ENCODE results near the gene OBSCN. TPM values are rescaled to one million over a fixed set of nuclear protein-coding genes. Genes with fewer than 3 reads are reported as not detected.

The OBSCN gene
- total RNA-seq, 1 experiment from 2014 or later: 33.3 TPM

DNA sequence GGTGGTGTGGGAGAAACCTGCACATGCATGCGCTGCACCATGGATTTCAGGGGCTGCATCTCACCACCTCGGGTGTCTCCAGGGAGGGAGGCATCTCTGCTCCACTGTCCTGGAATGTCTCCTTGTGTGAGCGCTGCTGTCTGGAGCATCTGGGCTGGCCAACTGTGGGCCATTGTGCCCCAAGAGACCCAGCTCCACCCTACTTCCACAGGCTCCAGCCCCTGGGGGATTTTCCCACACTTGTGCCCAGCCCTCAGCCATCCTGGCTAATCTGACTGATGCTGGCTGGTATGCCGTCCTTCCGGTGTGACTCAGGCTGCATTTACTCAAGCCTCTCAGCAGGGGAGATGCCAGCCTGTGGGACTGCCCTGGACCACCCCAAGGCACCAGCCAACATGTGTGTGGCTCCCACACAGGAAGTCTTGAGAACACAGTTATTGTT lies 136.8 kb downstream of the OBSCN start:
- H4K20me1 ChIP-seq (ENCODE audit: control insufficient read depth, insufficient read depth, insufficient read length): no peaks in the 10 kb centered on the region
- H3K9me3 Mint-ChIP-seq: peaks cover 0 to 4% of the 10 kb centered on the region in 2 experiments; a peak in 1 of 5 replicates
- peaks cover 14 to 18% (median 17%) of the 10 kb centered on the region in 3 experiments; a peak in 6 of 7 replicates for H3K36me3 Mint-ChIP-seq (ENCODE audit: insufficient read depth in 1 of 3, low read depth in 3 of 3)
- no peak overlapping the region for H4K91ac ChIP-seq (ENCODE audit: insufficient read length, low read depth, low read length)
- no peak overlapping the region for H3K27ac Mint-ChIP-seq
- no CpG with 5 or more reads among the region's 5 CpGs for WGBS (ENCODE audit: extremely low coverage, insufficient read length, low lambda C conversion rate)
- no peak overlapping the region for H3T11ph ChIP-seq (ENCODE audit: low read length)
- no peaks in the 10 kb centered on the region for H3K79me2 ChIP-seq (ENCODE audit: insufficient read depth, low read length)
- H2BK20ac ChIP-seq (ENCODE audit: low read depth, low read length, poor library complexity, severe bottlenecking): no peak overlapping the region
- H3K27me3 ChIP-seq (ENCODE audit: insufficient read depth, low read length): no peaks in the 10 kb centered on the region
- H3K79me1 ChIP-seq (ENCODE audit: insufficient read depth, low read depth, low read length, poor library complexity, severe bottlenecking): no peaks in the 10 kb centered on the region
- no peaks in the 10 kb centered on the region for H3K4me1 ChIP-seq (ENCODE audit: insufficient read depth, low read length)
- H2BK5ac ChIP-seq (ENCODE audit: insufficient read length, low read length): no peak overlapping the region
- H3K4me3 Mint-ChIP-seq: no peak overlapping the region
- H3K4me1 Mint-ChIP-seq: no peaks in the 10 kb centered on the region; a peak in 1 of 4 replicates
- H4K8ac ChIP-seq (replicated peaks; ENCODE audit: insufficient read length, low read depth, low read length): no peak overlapping the region
- H3K56ac ChIP-seq (ENCODE audit: insufficient read length, low read depth, low read length): no peak overlapping the region
- DNase-seq: no peak
- H3K9ac ChIP-seq (ENCODE audit: extremely low read depth, insufficient read length, low read length): no peak overlapping the region
- H2BK12ac ChIP-seq (ENCODE audit: insufficient read length, low read depth, low read length): no peak overlapping the region
- no peak overlapping the region for H2BK120ac ChIP-seq (ENCODE audit: low read depth, low read length, poor library complexity, severe bottlenecking)
- H2AK5ac ChIP-seq (ENCODE audit: insufficient read length, low read length): no peak overlapping the region
- peaks cover 6% of the 10 kb centered on the region for H3K9me3 ChIP-seq (ENCODE audit: control insufficient read depth, low read depth, low read length)
- H3K23me2 ChIP-seq (ENCODE audit: insufficient read length, low read depth, low read length, poor library complexity, severe bottlenecking): no peaks in the 10 kb centered on the region
- H3K4me2 ChIP-seq (ENCODE audit: insufficient read depth, insufficient read length, low read length): no peak overlapping the region
- no peak overlapping the region for H2AFZ ChIP-seq (ENCODE audit: low read length)
- TF ChIP-seq, protein P1, sequence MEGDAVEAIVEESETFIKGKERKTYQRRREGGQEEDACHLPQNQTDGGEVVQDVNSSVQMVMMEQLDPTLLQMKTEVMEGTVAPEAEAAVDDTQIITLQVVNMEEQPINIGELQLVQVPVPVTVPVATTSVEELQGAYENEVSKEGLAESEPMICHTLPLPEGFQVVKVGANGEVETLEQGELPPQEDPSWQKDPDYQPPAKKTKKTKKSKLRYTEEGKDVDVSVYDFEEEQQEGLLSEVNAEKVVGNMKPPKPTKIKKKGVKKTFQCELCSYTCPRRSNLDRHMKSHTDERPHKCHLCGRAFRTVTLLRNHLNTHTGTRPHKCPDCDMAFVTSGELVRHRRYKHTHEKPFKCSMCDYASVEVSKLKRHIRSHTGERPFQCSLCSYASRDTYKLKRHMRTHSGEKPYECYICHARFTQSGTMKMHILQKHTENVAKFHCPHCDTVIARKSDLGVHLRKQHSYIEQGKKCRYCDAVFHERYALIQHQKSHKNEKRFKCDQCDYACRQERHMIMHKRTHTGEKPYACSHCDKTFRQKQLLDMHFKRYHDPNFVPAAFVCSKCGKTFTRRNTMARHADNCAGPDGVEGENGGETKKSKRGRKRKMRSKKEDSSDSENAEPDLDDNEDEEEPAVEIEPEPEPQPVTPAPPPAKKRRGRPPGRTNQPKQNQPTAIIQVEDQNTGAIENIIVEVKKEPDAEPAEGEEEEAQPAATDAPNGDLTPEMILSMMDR (conservative IDR thresholded peaks at IDR 0.05): no peak
- H3K14ac ChIP-seq (ENCODE audit: insufficient read depth, low read length): no peak overlapping the region
- H3K27ac ChIP-seq (ENCODE audit: insufficient read length, low read depth, low read length): no peak overlapping the region
- H3K18ac ChIP-seq (ENCODE audit: insufficient read length, low read depth, low read length): no peak overlapping the region
- no peak overlapping the region for H2BK15ac ChIP-seq (ENCODE audit: low read depth, low read length)
- peaks cover 6% of the 10 kb centered on the region for H3K27me3 Mint-ChIP-seq (ENCODE audit: low read depth)
- H3K4ac ChIP-seq (ENCODE audit: low read depth, low read length): no peak overlapping the region
- H3K23ac ChIP-seq (ENCODE audit: insufficient read length, low read depth, low read length): no peak overlapping the region
- H4K5ac ChIP-seq (ENCODE audit: insufficient read length, low read depth, low read length): no peak overlapping the region

Measured in H9 (cell line).